ENCODE results near the gene ELP5.
A peak's percentile ranks its signal among the peaks of the same experiment; 100 is the strongest.

The ELP5 gene

DNA sequence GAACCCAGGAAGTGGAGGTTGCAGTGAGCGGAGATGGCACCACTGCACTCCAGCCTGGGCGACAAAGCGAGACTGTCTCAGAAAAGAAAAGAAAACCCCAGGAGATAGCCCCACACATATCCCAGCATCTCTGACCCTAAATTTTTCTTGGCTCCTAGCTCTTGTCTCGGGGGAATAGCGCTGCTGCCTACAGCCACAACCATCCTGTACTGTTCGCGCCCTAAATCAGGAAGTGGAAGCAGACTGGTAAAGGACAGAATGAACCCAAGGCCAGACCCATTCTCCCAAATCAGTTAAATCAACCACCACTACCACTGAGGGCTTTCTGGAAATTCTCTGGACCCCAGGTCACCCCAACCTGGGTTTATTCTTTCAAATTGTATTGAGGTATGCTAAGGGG, 2.2 kb upstream of the ELP5 start:
- DNase-seq (ENCODE audit: low read depth), result no peak
- peak overlapping the region; percentile 96 for H3K4me3 ChIP-seq (ENCODE audit: low read depth, low read length)
- TF ChIP-seq, protein P1, sequence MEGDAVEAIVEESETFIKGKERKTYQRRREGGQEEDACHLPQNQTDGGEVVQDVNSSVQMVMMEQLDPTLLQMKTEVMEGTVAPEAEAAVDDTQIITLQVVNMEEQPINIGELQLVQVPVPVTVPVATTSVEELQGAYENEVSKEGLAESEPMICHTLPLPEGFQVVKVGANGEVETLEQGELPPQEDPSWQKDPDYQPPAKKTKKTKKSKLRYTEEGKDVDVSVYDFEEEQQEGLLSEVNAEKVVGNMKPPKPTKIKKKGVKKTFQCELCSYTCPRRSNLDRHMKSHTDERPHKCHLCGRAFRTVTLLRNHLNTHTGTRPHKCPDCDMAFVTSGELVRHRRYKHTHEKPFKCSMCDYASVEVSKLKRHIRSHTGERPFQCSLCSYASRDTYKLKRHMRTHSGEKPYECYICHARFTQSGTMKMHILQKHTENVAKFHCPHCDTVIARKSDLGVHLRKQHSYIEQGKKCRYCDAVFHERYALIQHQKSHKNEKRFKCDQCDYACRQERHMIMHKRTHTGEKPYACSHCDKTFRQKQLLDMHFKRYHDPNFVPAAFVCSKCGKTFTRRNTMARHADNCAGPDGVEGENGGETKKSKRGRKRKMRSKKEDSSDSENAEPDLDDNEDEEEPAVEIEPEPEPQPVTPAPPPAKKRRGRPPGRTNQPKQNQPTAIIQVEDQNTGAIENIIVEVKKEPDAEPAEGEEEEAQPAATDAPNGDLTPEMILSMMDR (conservative IDR thresholded peaks at IDR 0.05; ENCODE audit: low read depth, low read length), result no peak

DNA sequence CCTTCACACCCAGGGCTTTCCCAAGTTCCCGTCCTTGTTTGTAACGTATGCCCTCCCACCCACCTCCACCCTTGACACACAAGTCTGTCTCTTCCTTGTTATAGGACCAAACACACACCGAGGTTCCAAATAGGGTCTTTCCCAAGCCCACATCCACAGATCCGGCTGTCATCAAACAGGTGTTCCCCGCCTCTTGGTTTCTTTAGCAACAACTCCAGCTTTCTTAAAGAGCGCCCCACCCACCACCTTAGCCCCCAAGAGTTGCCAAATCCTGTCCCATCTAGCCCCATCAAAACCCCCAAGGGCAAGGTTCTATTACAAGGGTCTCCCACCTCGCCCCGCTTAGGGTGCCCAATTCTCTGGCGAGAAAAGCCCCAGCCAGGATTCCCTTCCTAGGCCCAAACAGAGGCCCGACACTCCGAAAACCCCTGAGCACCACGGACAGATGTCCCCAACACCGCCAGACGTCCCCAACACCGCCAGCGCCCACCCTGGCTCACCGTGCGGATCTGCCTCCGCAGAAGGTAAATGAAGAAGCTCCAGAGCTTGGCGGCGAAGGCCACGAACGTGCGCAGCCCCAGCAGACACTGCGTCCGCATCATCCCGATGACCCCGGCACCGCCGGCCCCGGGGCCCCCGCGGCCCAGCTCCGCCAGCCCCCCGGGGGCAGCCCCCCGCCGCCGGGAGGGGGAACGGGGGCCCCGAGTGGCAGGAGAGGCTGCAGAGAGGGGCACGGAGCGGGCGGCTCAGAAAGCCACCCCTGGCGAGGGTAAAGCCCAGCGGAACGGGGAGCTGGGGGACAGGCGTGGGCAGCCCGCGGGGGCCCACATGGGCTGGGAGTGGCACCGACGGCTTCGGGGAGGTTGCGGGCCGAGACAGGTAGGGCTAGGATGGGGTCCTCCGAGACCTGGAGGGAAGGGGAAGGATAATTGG, 1.1 kb upstream of the ELP5 start:
- peak overlapping the region; percentile 96 for H3K4me3 ChIP-seq (ENCODE audit: low read depth, low read length)
- DNase-seq (ENCODE audit: low read depth), result peak; percentile 28
- TF ChIP-seq, protein P1 (conservative IDR thresholded peaks at IDR 0.05; ENCODE audit: low read depth, low read length), result no peak

DNA sequence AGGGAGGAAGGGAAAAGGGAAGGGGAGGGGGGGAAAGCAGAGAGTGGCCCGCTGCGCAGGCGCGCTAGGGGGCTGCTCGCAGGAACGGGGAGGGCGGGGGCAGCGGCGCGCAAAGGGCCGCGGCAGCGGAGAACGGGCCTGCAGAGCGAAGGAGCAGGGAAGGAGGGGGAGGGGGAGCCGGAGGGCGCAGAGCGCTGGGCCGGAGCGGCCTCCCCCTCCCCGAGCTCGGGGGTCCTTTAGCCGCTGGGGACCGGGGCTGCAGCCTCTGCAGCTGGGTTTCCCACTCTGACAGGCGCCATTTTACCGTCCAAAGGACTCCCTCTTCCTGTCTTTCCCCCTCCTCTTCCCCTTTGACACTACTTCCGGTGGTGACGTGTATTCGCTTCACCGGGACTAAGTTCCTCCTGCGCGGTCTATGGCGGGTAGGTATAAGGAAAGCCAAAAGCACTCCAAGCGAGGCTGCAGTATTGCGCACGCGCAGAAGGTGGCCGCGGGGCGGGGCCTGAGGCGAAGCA, 297 bp upstream of the ELP5 start, which contains the start of gene CTDNEP1:
CTDNEP1 (minus strand) TSS at position 74 of the 515 bp plus-strand sequence. CDS start 438 bp downstream, outside the sequence.
- peak within 1 kb of the TSS; percentile 96 for H3K4me3 ChIP-seq (ENCODE audit: low read depth, low read length)
- TF ChIP-seq, protein P1 (conservative IDR thresholded peaks at IDR 0.05; ENCODE audit: low read depth, low read length), result no peak

DNA sequence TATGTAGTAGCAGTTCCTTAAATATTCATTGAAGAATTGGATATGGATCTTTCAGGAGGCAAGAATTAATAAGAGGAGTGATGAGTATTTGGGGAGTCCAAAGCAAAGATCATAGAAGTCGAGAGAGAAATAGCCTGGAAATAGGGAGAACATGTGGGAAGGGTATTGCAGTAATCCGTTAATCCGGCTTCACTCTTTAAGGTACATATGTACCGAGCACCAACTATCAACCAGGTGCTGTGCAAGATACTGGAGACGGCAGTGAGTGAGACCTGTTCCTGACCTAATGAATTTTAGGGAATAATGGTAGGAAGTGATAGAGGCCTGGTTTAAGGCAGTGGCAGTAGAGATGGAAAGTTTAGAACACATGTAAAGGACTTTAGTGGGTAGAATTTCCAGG, 1.1 kb downstream of the ELP5 start:
- H3K4me3 ChIP-seq (ENCODE audit: low read depth, low read length), result peak overlapping the region; percentile 91
- TF ChIP-seq, protein P1 (conservative IDR thresholded peaks at IDR 0.05; ENCODE audit: low read depth, low read length), result no peak
- DNase-seq (ENCODE audit: low read depth), result no peak

More for the DNA sequence above, 297 bp upstream of the ELP5 start, which contains the start of gene CTDNEP1:
- DNase-seq (ENCODE audit: low read depth), result peak; percentile 100

DNA sequence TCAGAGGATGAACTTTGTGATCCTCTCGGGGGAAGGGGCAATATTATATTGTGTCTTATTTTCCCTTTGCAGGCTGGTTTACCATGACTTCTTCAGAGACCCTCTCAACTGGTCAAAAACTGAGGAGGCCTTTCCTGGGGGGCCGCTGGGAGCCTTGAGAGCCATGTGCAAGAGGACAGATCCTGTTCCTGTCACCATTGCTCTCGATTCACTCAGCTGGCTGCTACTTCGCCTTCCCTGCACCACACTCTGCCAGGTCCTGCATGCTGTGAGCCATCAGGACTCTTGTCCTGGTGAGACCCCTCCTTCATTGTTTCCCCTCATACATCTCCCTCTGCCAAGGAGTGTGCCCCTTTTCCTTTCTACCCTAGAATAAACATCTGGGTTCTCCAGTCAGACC, 2.5 kb downstream of the ELP5 start:
- TF ChIP-seq, protein P1 (conservative IDR thresholded peaks at IDR 0.05; ENCODE audit: low read depth, low read length), result no peak
- DNase-seq (ENCODE audit: low read depth), result no peak
- H3K4me3 ChIP-seq (ENCODE audit: low read depth, low read length), result no peak overlapping the region

DNA sequence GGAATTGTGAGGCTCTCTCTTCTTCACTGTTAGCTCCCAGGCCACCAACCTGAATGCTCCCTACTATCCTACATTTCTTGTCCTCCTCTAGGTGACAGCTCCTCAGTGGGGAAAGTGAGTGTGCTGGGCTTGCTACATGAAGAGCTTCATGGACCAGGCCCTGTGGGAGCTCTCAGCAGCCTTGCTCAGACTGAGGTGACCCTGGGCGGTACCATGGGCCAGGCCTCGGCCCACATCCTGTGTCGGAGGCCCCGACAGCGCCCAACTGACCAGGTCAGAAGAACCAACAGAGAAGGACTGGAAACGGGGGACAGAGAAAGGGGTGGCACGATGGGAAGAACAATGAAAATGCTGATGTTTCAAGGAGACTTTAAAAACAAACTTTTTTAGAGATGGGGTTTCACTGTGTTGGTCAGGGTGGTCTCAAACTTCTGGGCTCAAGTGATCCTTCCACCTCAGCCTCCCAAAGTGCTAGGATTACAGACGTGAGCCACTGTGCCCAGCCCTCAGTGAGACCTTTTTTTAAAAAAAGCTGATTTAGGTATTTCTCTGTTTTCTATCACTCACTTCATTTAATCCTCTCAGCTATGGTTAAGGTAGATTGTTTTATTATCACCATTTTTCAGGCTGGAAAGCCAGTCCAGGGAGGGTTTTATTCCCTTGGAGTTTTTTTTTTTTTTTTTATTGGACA, 4.9 kb downstream of the ELP5 start:
- no peak for DNase-seq (ENCODE audit: low read depth)
- no peak overlapping the region for H3K4me3 ChIP-seq (ENCODE audit: low read depth, low read length)
- TF ChIP-seq, protein P1 (conservative IDR thresholded peaks at IDR 0.05; ENCODE audit: low read depth, low read length), result no peak

All from choroid plexus epithelial cell (primary cell).